Thymus (tissue), 11 donors: ENCODE results near the gene LCN10. TPM values are rescaled to one million over a fixed set of nuclear protein-coding genes. Genes with fewer than 3 reads are reported as not detected.

ENCODE experiments used
- DNase-seq, 9 donors: peaks; one replicate each; pipeline ENCODE4 v3.0.0-alpha.2; 2013; ENCODE audit warnings: low spot score in 9 of 9, low read depth in 6 of 9, missing footprints in 1 of 9
- H3K27ac ChIP-seq, 2 donors: one replicate each; pipeline ENCODE4 v1.5.1; 2013; ENCODE audit warnings: control low read depth in 1 of 2, low read depth in 1 of 2, low read length in 1 of 2, mild to moderate bottlenecking in 1 of 2, moderate library complexity in 1 of 2
- H3K27me3 ChIP-seq, 2 donors: one replicate each; pipeline ENCODE4 v1.5.1; 2013; ENCODE audit warnings: low read length in 1 of 2; ENCODE audit not compliant: control insufficient read depth in 2 of 2, insufficient read depth in 1 of 2
- H3K36me3 ChIP-seq, 2 donors: one replicate each; pipeline ENCODE4 v1.5.1; 2013; ENCODE audit warnings: low read length in 1 of 2, mild to moderate bottlenecking in 1 of 2, moderate library complexity in 1 of 2; ENCODE audit not compliant: control insufficient read depth in 2 of 2, insufficient read depth in 2 of 2
- H3K4me1 ChIP-seq, 2 donors: one replicate each; pipeline ENCODE4 v1.5.1; 2013; ENCODE audit warnings: low read length in 2 of 2; ENCODE audit not compliant: control insufficient read depth in 2 of 2, insufficient read depth in 2 of 2
- H3K4me3 ChIP-seq, 2 donors: one replicate each; pipeline ENCODE4 v1.5.1; 2013; ENCODE audit warnings: low read length in 2 of 2, control low read depth in 1 of 2, mild to moderate bottlenecking in 1 of 2
- H3K9me3 ChIP-seq, 2 donors: one replicate each; pipeline ENCODE4 v1.5.1; 2013; ENCODE audit warnings: low read length in 1 of 2, mild to moderate bottlenecking in 1 of 2; ENCODE audit not compliant: control insufficient read depth in 2 of 2, insufficient read depth in 1 of 2
- WGBS: extraction: QIAGEN DNeasy Blood & Tissue Kit; methylation state at CpG from one replicate; pipeline ENCODE4 v1.1.7; 2013; 5-methylcytosine and 5-hydroxymethylcytosine counted together
- polyA plus RNA-seq: library from polyadenylated mRNA; stranded (reverse); fragments of 200-250 nt; gene quantifications from one replicate; pipeline ENCODE4 v1.2.3, GENCODE V29; 2013
- total RNA-seq: library from RNA; stranded (reverse); fragments of 120-200 nt; gene quantifications from one replicate; pipeline ENCODE4 v1.2.4, GENCODE V29; 2013
- donor health status: healthy.

Gene LCN10
- total and polyA plus RNA-seq, 2 donors = 1.2 to 12.5 TPM

- Histone ChIP-seq H3K36me3 (no peaks in the 10 kb centered on the region), H3K27ac (no peak overlapping the region), H3K4me3 (no peak overlapping the region), H3K9me3 (peaks cover 0 to 7% of the 10 kb centered on the region in 2 donors), H3K27me3 (peaks cover 4 to 26% of the 10 kb centered on the region in 2 donors), H3K4me1 (peaks cover 3 to 25% of the 10 kb centered on the region in 2 donors)
- 95% methylated on average over 46 of the region's 46 CpGs for WGBS
- no peak for DNase-seq
These were observed 50.3 kb downstream of the LCN10 start for GRCh38 chr9:136692185-136693134.

GRCh38 chr9:136691316-136692184 is 51.2 kb downstream of the LCN10 start:
- no peak for DNase-seq
- Histone ChIP-seq H3K4me1 (peaks cover 3 to 21% of the 10 kb centered on the region in 2 donors), H3K27me3 (peaks cover 4 to 29% of the 10 kb centered on the region in 2 donors), H3K36me3 (no peaks in the 10 kb centered on the region), H3K4me3 (no peak overlapping the region), H3K9me3 (peaks cover 0 to 7% of the 10 kb centered on the region in 2 donors), H3K27ac (no peak overlapping the region)
- WGBS = 95% methylated on average over 29 of the region's 29 CpGs

- no peak for DNase-seq
These were observed 51.9 kb downstream of the LCN10 start for GRCh38 chr9:136690806-136691261.

GRCh38 chr9:136690104-136690805 is 52.5 kb downstream of the LCN10 start:
- H3K4me1 ChIP-seq = peaks cover 7 to 17% of the 10 kb centered on the region in 2 donors
- DNase-seq = no peak
- H3K27ac ChIP-seq = no peak overlapping the region
- H3K27me3 ChIP-seq = peaks cover 4 to 35% of the 10 kb centered on the region in 2 donors
- H3K36me3 ChIP-seq = no peaks in the 10 kb centered on the region
- peaks cover 0 to 7% of the 10 kb centered on the region in 2 donors for H3K9me3 ChIP-seq
- H3K4me3 ChIP-seq = no peak overlapping the region
- WGBS = 96% methylated on average over 25 of the region's 25 CpGs

More at GRCh38 chr9:136690806-136691261, 51.9 kb downstream of the LCN10 start:
- Histone ChIP-seq H3K27me3 (peaks cover 4 to 32% of the 10 kb centered on the region in 2 donors), H3K4me1 (peaks cover 7 to 21% of the 10 kb centered on the region in 2 donors), H3K27ac (no peak overlapping the region), H3K9me3 (peaks cover 0 to 7% of the 10 kb centered on the region in 2 donors), H3K36me3 (no peaks in the 10 kb centered on the region), H3K4me3 (no peak overlapping the region)
- 95% methylated on average over 15 of the region's 15 CpGs for WGBS

DNA sequence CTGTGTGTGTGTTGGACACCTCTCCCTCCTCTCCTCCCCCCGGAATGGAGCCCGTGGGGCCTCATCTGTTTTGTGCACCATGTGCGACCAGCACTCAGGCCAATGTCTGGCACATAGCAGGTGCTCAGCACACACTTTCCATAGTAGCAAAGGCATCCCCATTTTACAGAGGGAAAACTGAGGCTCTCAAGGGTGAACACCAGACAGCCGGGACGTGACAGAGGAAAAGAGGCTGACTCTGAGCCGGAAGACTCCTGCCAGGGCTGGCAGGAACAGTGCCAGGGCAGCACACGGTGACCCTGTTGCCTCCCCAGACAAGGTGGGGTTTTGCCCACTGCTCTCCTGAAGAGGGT is 53.7 kb downstream of the LCN10 start:
- 94% methylated on average over 7 of the region's 7 CpGs for WGBS
- Histone ChIP-seq H3K36me3 (no peaks in the 10 kb centered on the region), H3K27me3 (peaks cover 4 to 33% of the 10 kb centered on the region in 2 donors), H3K9me3 (peaks cover 0 to 7% of the 10 kb centered on the region in 2 donors), H3K4me3 (no peak overlapping the region), H3K27ac (no peak overlapping the region), H3K4me1 (peaks cover 7 to 17% of the 10 kb centered on the region in 2 donors)
- DNase-seq = no peak

DNA sequence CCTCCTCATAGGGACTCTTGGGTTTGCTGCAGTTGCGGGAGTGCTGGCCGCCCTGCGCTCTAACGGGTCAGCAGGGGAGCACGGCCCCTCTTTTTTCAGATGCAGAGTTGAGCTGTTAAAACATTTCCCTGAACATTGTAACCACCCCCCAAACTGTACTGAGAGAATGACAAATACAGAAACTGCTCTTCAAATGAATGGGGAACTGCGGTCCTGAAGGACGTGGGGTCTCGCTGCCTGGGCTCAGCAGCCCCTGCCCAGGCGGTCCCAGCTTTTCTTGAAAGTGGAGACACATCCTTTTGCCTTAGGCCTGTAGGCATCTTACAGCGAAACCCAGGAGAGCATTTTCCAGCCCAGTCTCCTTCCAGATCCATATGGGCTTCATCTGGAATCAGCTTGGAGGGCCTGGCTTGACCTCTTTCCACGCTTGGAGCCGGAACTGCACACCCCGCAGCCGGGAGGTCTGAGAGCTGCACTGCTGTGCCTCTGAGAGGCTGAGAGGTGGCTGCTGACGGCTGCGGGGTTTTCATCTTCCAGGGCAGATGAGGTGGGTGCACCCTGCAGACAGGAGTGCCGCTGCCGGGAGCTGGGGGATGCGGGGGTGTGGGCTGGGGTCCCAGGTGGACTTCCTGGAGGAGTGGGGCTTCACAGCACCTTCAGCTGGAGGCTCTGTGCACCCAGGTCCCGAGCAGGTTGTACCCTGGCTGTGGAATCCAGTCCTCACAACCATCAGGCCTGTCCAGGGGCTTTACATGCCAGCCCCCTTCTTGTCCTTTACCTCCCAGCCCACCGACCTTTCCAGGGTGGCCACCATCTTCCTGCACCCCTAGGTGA is 54.2 kb downstream of the LCN10 start:
- DNase-seq = no peak
- Histone ChIP-seq H3K36me3 (no peaks in the 10 kb centered on the region), H3K27me3 (peaks cover 4 to 33% of the 10 kb centered on the region in 2 donors), H3K9me3 (peaks cover 0 to 7% of the 10 kb centered on the region in 2 donors), H3K27ac (no peak overlapping the region), H3K4me1 (peaks cover 7 to 17% of the 10 kb centered on the region in 2 donors), H3K4me3 (no peak overlapping the region)
- WGBS = 85% methylated on average over 21 of the region's 21 CpGs
